OCI-LY1 (cell line): ENCODE measurements around the gene RALY.

ENCODE experiments used
- H2AFZ ChIP-seq: fragments of 200-600 bp; sonication (generic), shearing (Covaris generic); 2 replicates; pipeline ENCODE4 v1.6.0; 2014; ENCODE audit warnings: antibody characterized with exemption, mild to moderate bottlenecking, low read length
- H3F3A ChIP-seq: fragments of 200-600 bp; sonication (generic), shearing (Covaris generic); 2 replicates; pipeline ENCODE4 v1.6.0; 2014; ENCODE audit warnings: mild to moderate bottlenecking, antibody characterized with exemption, low read length, moderate library complexity; ENCODE audit not compliant: insufficient read depth
- H3K27ac ChIP-seq: fragments of 200-600 bp; sonication (generic); 2 replicates; pipeline ENCODE4 v1.5.1; 2014; ENCODE audit warnings: low read length, mixed run types, mild to moderate bottlenecking, low read depth; ENCODE audit not compliant: poor library complexity, severe bottlenecking
- H3K27me3 ChIP-seq: fragments of 200-600 bp; sonication (generic); 2 replicates; pipeline ENCODE4 v1.6.0; 2014; ENCODE audit warnings: antibody characterized with exemption, mild to moderate bottlenecking, low read length, moderate library complexity; ENCODE audit not compliant: insufficient read depth
- H3K36me3 ChIP-seq: fragments of 200-600 bp; sonication (generic); 2 replicates; pipeline ENCODE4 v1.6.1; 2014; ENCODE audit warnings: mild to moderate bottlenecking, antibody characterized with exemption, low read length, moderate library complexity, mixed read lengths; ENCODE audit not compliant: insufficient read depth
- H3K4me1 ChIP-seq: fragments of 200-600 bp; sonication (generic); 2 replicates; pipeline ENCODE4 v1.5.1; 2014; ENCODE audit warnings: mild to moderate bottlenecking, low read length, moderate library complexity; ENCODE audit not compliant: insufficient read depth, severe bottlenecking
- H3K4me2 ChIP-seq: fragments of 200-600 bp; sonication (generic), shearing (Covaris generic); 2 replicates; pipeline ENCODE4 v1.6.1; 2014; ENCODE audit warnings: low read length
- H3K4me3 ChIP-seq: fragments of 200-600 bp; sonication (generic); 2 replicates; pipeline ENCODE4 v1.5.1; 2014; ENCODE audit warnings: low read length, low read depth, mild to moderate bottlenecking, mixed read lengths; ENCODE audit not compliant: poor library complexity, severe bottlenecking
- H3K79me2 ChIP-seq: fragments of 200-600 bp; shearing (Covaris generic); 2 replicates; pipeline ENCODE4 v1.6.1; 2016; ENCODE audit warnings: mixed run types, low read length, mixed read lengths; ENCODE audit not compliant: insufficient read depth
- H3K9ac ChIP-seq: fragments of 200-600 bp; sonication (generic), shearing (Covaris generic); 2 replicates; pipeline ENCODE4 v1.6.1; 2014; ENCODE audit warnings: mild to moderate bottlenecking, low read length, mixed read lengths
- H3K9me2 ChIP-seq: fragments of 200-600 bp; sonication (generic), shearing (Covaris generic); 2 replicates; pipeline ENCODE4 v1.6.1; 2014; ENCODE audit warnings: low read depth, mild to moderate bottlenecking, low read length, mixed read lengths
- H3K9me3 ChIP-seq: fragments of 200-600 bp; shearing (Covaris generic); 2 replicates; pipeline ENCODE4 v1.6.1; 2014; ENCODE audit warnings: low read length, mixed read lengths
- H4K20me1 ChIP-seq: fragments of 200-600 bp; sonication (generic), shearing (Covaris generic); 2 replicates; pipeline ENCODE4 v1.6.0; 2016; ENCODE audit warnings: mild to moderate bottlenecking, low read length; ENCODE audit not compliant: insufficient read depth
- CTCF ChIP-seq: fragments of 200-600 bp; sonication (generic), shearing (Covaris generic); IDR thresholded peaks from 2 replicates; pipeline ENCODE4 v1.5.1; 2017; ENCODE audit warnings: mild to moderate bottlenecking, antibody characterized with exemption, low read length, moderate library complexity, mixed read lengths
- EZH2 ChIP-seq: fragments of 200-600 bp; sonication (generic), shearing (Covaris generic); IDR thresholded peaks from 2 replicates; pipeline ENCODE4 v1.8.0; 2017; ENCODE audit warnings: borderline replicate concordance, mixed run types, mild to moderate bottlenecking, antibody characterized with exemption, low read length, moderate library complexity, mixed read lengths

RALY gene

DNA sequence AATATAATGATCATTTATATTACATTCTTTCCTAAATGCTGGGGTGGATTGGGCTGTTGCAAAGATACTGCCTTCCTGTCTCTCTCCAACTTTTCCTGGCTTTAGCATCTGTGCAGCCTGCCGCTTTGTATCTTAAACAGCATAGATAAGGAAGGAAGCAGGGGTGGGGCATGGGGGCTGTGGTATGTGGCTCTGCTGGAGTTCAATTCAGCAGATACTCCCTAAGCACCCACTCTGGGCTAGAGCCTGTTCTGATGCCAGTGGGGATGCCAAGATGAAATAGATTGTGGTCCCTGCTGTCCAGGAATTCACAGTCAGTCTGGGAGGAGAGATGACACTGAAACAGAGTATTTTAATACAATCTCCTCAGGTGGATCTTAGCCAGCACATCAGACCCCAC lies 61.6 kb downstream of the RALY start:
- Histone ChIP-seq H3K4me2 (no peak overlapping the region), H3K27ac (no peak overlapping the region), H3K9me2 (no peaks in the 10 kb centered on the region), H2AFZ (no peak overlapping the region), H3K4me3 (no peak overlapping the region), H3K27me3 (no peaks in the 10 kb centered on the region), H3F3A (no peaks in the 10 kb centered on the region), H4K20me1 (no peaks in the 10 kb centered on the region), H3K79me2 (peaks cover 36% of the 10 kb centered on the region), H3K36me3 (peaks cover 12% of the 10 kb centered on the region; the same call in 1 of the 2 replicates), H3K9me3 (no peaks in the 10 kb centered on the region), H3K9ac (no peak overlapping the region), H3K4me1 (peaks cover 23% of the 10 kb centered on the region)
- TF ChIP-seq CTCF (no peak), EZH2 (no peak)

DNA sequence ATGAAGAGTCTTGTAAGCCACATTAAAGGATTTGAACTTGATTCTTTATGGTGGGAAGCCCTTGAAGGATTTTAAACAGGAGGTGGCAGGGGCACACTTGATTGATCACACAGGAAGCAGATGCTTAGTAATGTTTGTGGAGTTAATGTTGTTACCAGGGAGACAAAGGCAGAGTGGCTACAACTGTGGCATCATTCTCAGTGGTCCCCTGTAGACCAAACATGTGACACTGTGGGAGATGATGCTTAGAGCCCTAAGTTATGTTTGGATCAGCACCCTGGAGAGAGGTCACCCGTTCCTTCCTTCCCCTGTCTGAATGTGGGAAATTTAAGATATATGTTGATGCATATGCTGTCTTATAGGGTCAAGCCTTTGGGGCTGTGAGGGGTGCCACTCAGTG lies 65.1 kb downstream of the RALY start:
- H4K20me1 ChIP-seq, result no peaks in the 10 kb centered on the region

GRCh38 chr20:34060970-34061369 lies 67.3 kb downstream of the RALY start:
- Histone ChIP-seq H3K9me3 (no peaks in the 10 kb centered on the region), H3K36me3 (peaks cover 43% of the 10 kb centered on the region; the same call in 1 of the 2 replicates), H3K4me2 (no peak overlapping the region), H4K20me1 (no peaks in the 10 kb centered on the region), H3K4me1 (peaks cover 14% of the 10 kb centered on the region), H3K4me3 (no peak overlapping the region), H3K27ac (no peak overlapping the region), H3K27me3 (no peaks in the 10 kb centered on the region), H3K9me2 (no peaks in the 10 kb centered on the region), H3F3A (no peaks in the 10 kb centered on the region), H3K9ac (no peak overlapping the region), H2AFZ (no peak overlapping the region), H3K79me2 (peaks cover 12% of the 10 kb centered on the region)
- TF ChIP-seq EZH2, result no peak

More for the DNA sequence above, 65.1 kb downstream of the RALY start:
- Histone ChIP-seq H3K4me2 (no peak overlapping the region), H3K9me2 (no peaks in the 10 kb centered on the region), H3F3A (no peaks in the 10 kb centered on the region), H3K36me3 (peaks cover 32% of the 10 kb centered on the region; the same call in 1 of the 2 replicates), H3K4me1 (peaks cover 14% of the 10 kb centered on the region), H3K27ac (no peak overlapping the region), H3K9ac (no peak overlapping the region), H2AFZ (no peak overlapping the region), H3K27me3 (no peaks in the 10 kb centered on the region), H3K9me3 (no peaks in the 10 kb centered on the region), H3K4me3 (no peak overlapping the region), H3K79me2 (peaks cover 15% of the 10 kb centered on the region)
- no peak for TF ChIP-seq EZH2
- TF ChIP-seq CTCF, result no peak

DNA sequence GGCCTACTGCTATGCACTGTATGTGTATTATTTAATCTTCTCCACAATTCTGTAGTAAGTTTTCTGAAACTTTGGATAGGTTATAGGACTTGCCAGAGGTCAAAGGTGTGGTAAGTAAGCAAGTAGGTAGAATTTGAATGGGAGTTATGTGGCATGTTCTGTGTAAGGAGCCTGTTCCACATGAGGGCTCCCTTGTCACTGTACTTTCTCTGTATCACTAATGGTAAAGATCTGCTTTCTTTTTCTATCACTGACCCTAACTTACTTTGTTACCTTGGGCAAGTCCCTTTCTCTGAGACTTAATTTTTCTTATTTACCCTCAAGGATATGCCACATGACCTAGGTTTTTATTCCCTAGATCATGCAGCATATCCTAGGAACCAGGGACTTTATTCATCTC lies 68.0 kb downstream of the RALY start:
- H3K79me2 ChIP-seq, result peaks cover 10% of the 10 kb centered on the region
- peaks cover 14% of the 10 kb centered on the region for H3K4me1 ChIP-seq
- peaks cover 43% of the 10 kb centered on the region; the same call in 1 of the 2 replicates for H3K36me3 ChIP-seq
- TF ChIP-seq EZH2 (no peak), CTCF (no peak)
- no peaks in the 10 kb centered on the region for H3K9me3 ChIP-seq
- H3F3A ChIP-seq, result no peaks in the 10 kb centered on the region
- no peaks in the 10 kb centered on the region for H3K27me3 ChIP-seq
- H4K20me1 ChIP-seq, result no peaks in the 10 kb centered on the region
- no peak overlapping the region for H2AFZ ChIP-seq
- no peak overlapping the region for H3K4me3 ChIP-seq
- no peak overlapping the region for H3K4me2 ChIP-seq
- no peak overlapping the region for H3K27ac ChIP-seq
- H3K9me2 ChIP-seq, result no peaks in the 10 kb centered on the region
- no peak overlapping the region for H3K9ac ChIP-seq
